Panc1 (cell line): ENCODE data around the gene SIRPA. TPM values are rescaled to one million over a fixed set of nuclear protein-coding genes. Genes with fewer than 3 reads are reported as not detected.

Experiments used
- ATAC-seq: fragments of 200-7000 bp; cut with Tn5 transposase; 2 replicates; pipeline ENCODE4 v1.9.1; 2020; ENCODE audit warnings: mild to moderate bottlenecking, moderate library complexity
- BruUV-seq: library from RNA; stranded (reverse); fragments of 400-500 nt; replicated peaks from 2 replicates; lab custom pipeline; 2021; lab: Mats Ljungman, UMichigan
- CTCF ChIA-PET: fragments of 300-600 bp; sonication (Branson Sonifier 250); formaldehyde crosslinking; loops from one replicate; lab custom pipeline; 2022; ENCODE audit warnings: antibody characterized with exemption; lab: Charles Lee
- POLR2A ChIA-PET: fragments of 300-600 bp; sonication (Branson Sonifier 250); formaldehyde crosslinking; loops from one replicate; lab custom pipeline; 2022; ENCODE audit warnings: antibody characterized with exemption; lab: Charles Lee
- DNase-seq: peaks from one replicate; pipeline ENCODE4 v3.0.0-alpha.2; 2010; ENCODE audit warnings: low read depth, low spot score
- H3K27ac ChIP-seq: 2 replicates; pipeline ENCODE4 v1.5.1; 2011; ENCODE audit warnings: mild to moderate bottlenecking, low read length, inconsistent platforms
- H3K27me3 ChIP-seq: fragments of 200-500 bp; sonication (Bioruptor generic); 2 replicates; pipeline ENCODE4 v1.6.0; 2014; ENCODE audit warnings: low read length, inconsistent platforms; ENCODE audit not compliant: control insufficient read depth, insufficient read depth
- H3K36me3 ChIP-seq: fragments of 200-500 bp; sonication (Bioruptor generic); 2 replicates; pipeline ENCODE4 v1.5.1; 2014; ENCODE audit warnings: inconsistent platforms, mild to moderate bottlenecking, low read length, moderate library complexity; ENCODE audit not compliant: control insufficient read depth, insufficient read depth
- H3K4me1 ChIP-seq: 2 replicates; pipeline ENCODE4 v1.5.1; 2011; ENCODE audit warnings: inconsistent platforms, mild to moderate bottlenecking, low read length, moderate library complexity; ENCODE audit not compliant: control insufficient read depth, insufficient read depth
- H3K4me3 ChIP-seq, 2 experiments: 2 replicates each; pipeline ENCODE4 v1.5.1; 2011 to 2012; ENCODE audit warnings: low read depth in 2 of 2, low read length in 2 of 2, mild to moderate bottlenecking in 2 of 2, inconsistent platforms in 1 of 2, moderate library complexity in 1 of 2
- H3K9me3 ChIP-seq: fragments of 200-500 bp; sonication (Bioruptor generic); 2 replicates; pipeline ENCODE4 v1.5.1; 2014; ENCODE audit warnings: low read depth, mild to moderate bottlenecking, inconsistent platforms, low read length, moderate library complexity; ENCODE audit not compliant: control insufficient read depth, insufficient read depth
- POLR2AphosphoS5 ChIP-seq: IDR thresholded peaks from 2 replicates; pipeline ENCODE4 v1.6.1; 2012; ENCODE audit warnings: mild to moderate bottlenecking, low read depth, low read length, moderate library complexity
- SIN3A ChIP-seq: IDR thresholded peaks from 2 replicates; pipeline ENCODE4 v1.6.1; 2012; ENCODE audit warnings: low read depth, mild to moderate bottlenecking, low read length, moderate library complexity, borderline replicate concordance; ENCODE audit not compliant: insufficient read depth
- TCF7L2 ChIP-seq: IDR thresholded peaks from 2 replicates; pipeline ENCODE4 v1.6.1; 2011; ENCODE audit warnings: mild to moderate bottlenecking, low read depth, low read length, inconsistent platforms
- in situ Hi-C: cut with HindIII; loops from 2 replicates; pipeline ENCODE4 v1.10.0; 2016; ENCODE audit warnings: low sequenced_read_pairs, low pct_unique_long_range_greater_than_20kb
- intact Hi-C: fragments of 100-400 bp; cut with micrococcal nuclease; formaldehyde crosslinking; loops from one replicate; pipeline ENCODE4 v1.10.0; 2022; ENCODE audit not compliant: unreplicated experiment
- total RNA-seq: library from RNA; stranded (reverse); gene quantifications from one replicate; pipeline ENCODE4 v1.2.1, GENCODE V29; 2021; ENCODE audit not compliant: unreplicated experiment
- TF ChIP-seq, protein P1 (sequence below), 2 experiments: IDR thresholded peaks; 2 replicates each; pipeline ENCODE4 v1.6.1; 2011 to 2012; ENCODE audit warnings: low read depth in 2 of 2, control low read depth in 1 of 2, low read length in 1 of 2, mild to moderate bottlenecking in 1 of 2, moderate library complexity in 1 of 2; ENCODE audit not compliant: insufficient read depth in 1 of 2
- TF ChIP-seq, protein P2 (sequence below): fragments of 450-650 bp; IDR thresholded peaks from 2 replicates; pipeline ENCODE4 v1.5.1; 2017; ENCODE audit warnings: mild to moderate bottlenecking

The SIRPA gene
- total RNA-seq, 1 experiment from 2014 or later = 2.4 TPM

DNA sequence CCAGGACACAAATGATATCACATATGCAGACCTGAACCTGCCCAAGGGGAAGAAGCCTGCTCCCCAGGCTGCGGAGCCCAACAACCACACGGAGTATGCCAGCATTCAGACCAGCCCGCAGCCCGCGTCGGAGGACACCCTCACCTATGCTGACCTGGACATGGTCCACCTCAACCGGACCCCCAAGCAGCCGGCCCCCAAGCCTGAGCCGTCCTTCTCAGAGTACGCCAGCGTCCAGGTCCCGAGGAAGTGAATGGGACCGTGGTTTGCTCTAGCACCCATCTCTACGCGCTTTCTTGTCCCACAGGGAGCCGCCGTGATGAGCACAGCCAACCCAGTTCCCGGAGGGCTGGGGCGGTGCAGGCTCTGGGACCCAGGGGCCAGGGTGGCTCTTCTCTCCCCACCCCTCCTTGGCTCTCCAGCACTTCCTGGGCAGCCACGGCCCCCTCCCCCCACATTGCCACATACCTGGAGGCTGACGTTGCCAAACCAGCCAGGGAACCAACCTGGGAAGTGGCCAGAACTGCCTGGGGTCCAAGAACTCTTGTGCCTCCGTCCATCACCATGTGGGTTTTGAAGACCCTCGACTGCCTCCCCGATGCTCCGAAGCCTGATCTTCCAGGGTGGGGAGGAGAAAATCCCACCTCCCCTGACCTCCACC is 42.2 kb downstream of the SIRPA start:
- ChIA-PET CTCF (no interaction called here), POLR2A (no interaction called here)
- ATAC-seq (no peak), DNase-seq (no peak)
- Histone ChIP-seq H3K4me1 (no peaks in the 10 kb centered on the region), H3K4me3 (no peak overlapping the region), H3K9me3 (no peaks in the 10 kb centered on the region), H3K36me3 (no peaks in the 10 kb centered on the region), H3K27me3 (no peaks in the 10 kb centered on the region; the same call in none of the 2 replicates), H3K27ac (no peak overlapping the region)
- BruUV-seq = no TSS peak
- intact Hi-C loops (no loop called here), in situ Hi-C loops (no loop called here)
- no peak for TF ChIP-seq POLR2AphosphoS5
- TF ChIP-seq, protein P1, sequence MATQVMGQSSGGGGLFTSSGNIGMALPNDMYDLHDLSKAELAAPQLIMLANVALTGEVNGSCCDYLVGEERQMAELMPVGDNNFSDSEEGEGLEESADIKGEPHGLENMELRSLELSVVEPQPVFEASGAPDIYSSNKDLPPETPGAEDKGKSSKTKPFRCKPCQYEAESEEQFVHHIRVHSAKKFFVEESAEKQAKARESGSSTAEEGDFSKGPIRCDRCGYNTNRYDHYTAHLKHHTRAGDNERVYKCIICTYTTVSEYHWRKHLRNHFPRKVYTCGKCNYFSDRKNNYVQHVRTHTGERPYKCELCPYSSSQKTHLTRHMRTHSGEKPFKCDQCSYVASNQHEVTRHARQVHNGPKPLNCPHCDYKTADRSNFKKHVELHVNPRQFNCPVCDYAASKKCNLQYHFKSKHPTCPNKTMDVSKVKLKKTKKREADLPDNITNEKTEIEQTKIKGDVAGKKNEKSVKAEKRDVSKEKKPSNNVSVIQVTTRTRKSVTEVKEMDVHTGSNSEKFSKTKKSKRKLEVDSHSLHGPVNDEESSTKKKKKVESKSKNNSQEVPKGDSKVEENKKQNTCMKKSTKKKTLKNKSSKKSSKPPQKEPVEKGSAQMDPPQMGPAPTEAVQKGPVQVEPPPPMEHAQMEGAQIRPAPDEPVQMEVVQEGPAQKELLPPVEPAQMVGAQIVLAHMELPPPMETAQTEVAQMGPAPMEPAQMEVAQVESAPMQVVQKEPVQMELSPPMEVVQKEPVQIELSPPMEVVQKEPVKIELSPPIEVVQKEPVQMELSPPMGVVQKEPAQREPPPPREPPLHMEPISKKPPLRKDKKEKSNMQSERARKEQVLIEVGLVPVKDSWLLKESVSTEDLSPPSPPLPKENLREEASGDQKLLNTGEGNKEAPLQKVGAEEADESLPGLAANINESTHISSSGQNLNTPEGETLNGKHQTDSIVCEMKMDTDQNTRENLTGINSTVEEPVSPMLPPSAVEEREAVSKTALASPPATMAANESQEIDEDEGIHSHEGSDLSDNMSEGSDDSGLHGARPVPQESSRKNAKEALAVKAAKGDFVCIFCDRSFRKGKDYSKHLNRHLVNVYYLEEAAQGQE (IDR thresholded peaks at IDR 0.05; ENCODE audit: insufficient read depth in 1 of 2, low read depth in 2 of 2, low read length in 1 of 2) = no peak
- TF ChIP-seq, protein P2, sequence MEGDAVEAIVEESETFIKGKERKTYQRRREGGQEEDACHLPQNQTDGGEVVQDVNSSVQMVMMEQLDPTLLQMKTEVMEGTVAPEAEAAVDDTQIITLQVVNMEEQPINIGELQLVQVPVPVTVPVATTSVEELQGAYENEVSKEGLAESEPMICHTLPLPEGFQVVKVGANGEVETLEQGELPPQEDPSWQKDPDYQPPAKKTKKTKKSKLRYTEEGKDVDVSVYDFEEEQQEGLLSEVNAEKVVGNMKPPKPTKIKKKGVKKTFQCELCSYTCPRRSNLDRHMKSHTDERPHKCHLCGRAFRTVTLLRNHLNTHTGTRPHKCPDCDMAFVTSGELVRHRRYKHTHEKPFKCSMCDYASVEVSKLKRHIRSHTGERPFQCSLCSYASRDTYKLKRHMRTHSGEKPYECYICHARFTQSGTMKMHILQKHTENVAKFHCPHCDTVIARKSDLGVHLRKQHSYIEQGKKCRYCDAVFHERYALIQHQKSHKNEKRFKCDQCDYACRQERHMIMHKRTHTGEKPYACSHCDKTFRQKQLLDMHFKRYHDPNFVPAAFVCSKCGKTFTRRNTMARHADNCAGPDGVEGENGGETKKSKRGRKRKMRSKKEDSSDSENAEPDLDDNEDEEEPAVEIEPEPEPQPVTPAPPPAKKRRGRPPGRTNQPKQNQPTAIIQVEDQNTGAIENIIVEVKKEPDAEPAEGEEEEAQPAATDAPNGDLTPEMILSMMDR = no peak
- no peak for TF ChIP-seq TCF7L2
- no peak for TF ChIP-seq SIN3A

DNA sequence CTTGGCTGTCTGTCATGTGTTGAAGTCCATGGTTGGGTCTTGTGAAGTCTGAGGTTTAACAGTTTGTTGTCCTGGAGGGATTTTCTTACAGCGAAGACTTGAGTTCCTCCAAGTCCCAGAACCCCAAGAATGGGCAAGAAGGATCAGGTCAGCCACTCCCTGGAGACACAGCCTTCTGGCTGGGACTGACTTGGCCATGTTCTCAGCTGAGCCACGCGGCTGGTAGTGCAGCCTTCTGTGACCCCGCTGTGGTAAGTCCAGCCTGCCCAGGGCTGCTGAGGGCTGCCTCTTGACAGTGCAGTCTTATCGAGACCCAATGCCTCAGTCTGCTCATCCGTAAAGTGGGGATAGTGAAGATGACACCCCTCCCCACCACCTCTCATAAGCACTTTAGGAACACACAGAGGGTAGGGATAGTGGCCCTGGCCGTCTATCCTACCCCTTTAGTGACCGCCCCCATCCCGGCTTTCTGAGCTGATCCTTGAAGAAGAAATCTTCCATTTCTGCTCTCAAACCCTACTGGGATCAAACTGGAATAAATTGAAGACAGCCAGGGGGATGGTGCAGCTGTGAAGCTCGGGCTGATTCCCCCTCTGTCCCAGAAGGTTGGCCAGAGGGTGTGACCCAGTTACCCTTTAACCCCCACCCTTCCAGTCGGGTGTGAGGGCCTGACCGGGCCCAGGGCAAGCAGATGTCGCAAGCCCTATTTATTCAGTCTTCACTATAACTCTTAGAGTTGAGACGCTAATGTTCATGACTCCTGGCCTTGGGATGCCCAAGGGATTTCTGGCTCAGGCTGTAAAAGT is 43.5 kb downstream of the SIRPA start:
- H3K36me3 ChIP-seq = no peaks in the 10 kb centered on the region
- peaks cover 2% of the 10 kb centered on the region for H3K27me3 ChIP-seq
- TF ChIP-seq TCF7L2 = no peak
- TF ChIP-seq, protein P1 (IDR thresholded peaks at IDR 0.05; ENCODE audit: insufficient read depth in 1 of 2, low read depth in 2 of 2, low read length in 1 of 2) = no peak
- no peaks in the 10 kb centered on the region for H3K4me1 ChIP-seq
- H3K9me3 ChIP-seq = no peaks in the 10 kb centered on the region
- in situ Hi-C loops = no loop called here
- DNase-seq = no peak
- H3K4me3 ChIP-seq = no peak overlapping the region
- no peak for ATAC-seq
- ChIA-PET CTCF (no interaction called here), POLR2A (interaction anchor here (0.6 kb wide), 1 partner anchor 534 kb away, joined by 12 read pairs; no protein-coding TSS in a partner anchor)
- intact Hi-C loops = no loop called here
- no TSS peak for BruUV-seq
- no peak overlapping the region for H3K27ac ChIP-seq
